ENCODE measurements around the gene OSBPL10.
"Not testable (repeated sequence)": the region's sequence is repeated elsewhere in the genome, so short reads cannot be mapped to it uniquely, and the experiment has no call there.

DNA sequence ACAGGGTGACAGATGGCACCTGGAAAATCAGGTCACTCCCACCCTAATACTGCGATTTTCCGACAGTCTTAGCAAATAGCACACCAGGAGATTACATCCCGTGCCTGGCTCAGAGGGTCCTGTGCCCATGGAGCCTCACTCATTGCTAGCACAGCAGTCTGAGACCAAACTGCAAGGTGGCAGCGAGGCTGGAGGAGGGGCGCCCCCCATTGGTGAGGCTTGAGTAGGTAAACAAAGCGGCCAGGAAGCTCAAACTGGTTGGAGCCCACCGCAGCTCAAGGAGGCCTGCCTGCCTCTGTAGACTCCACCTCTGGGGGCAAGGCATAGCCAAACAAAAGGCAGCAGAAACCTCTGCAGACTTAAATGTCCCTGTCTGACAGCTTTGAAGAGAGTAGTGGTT is 29.6 kb upstream of the OSBPL10 start:
- TF ChIP-seq TAF1 (IDR thresholded peaks at IDR 0.05; ENCODE audit: low read depth); POLR2AphosphoS5 (IDR thresholded peaks at IDR 0.05); CTCF (IDR thresholded peaks at IDR 0.05; ENCODE audit: poor library complexity, severe bottlenecking): not testable (repeated sequence)

Measured in neural cell (in vitro differentiated cells).